Measurements from ENCODE around the gene SP4. TPM values are rescaled to one million over a fixed set of nuclear protein-coding genes. Genes with fewer than 3 reads are reported as not detected.
A peak's percentile ranks its signal among the peaks of the same experiment; 100 is the strongest.

Gene SP4
- total RNA-seq, 1 donor from 2014 or later = 49.0 TPM

DNA sequence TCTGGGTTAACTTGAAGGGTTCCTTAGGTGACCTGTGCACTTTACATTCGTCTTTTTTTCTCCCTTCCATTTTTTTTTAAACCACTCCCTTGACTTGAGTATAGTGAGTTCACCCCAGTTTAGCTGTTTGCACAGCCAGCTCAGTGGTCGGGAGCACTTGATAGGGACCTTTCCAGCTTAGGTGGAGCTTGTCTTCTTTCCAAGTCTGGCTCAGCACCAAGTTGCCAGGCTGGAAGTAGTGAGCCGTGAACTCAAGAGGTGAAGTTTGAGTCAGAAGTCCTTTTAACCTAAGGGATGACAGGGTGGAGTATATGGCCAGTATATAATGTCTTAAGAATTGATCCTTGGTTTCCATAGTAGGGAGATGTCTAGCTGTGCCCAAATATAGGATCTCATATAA, 122.2 kb downstream of the SP4 start:
- Histone ChIP-seq H3K4me3 (no peak overlapping the region), H4K20me1 (ENCODE audit: low read depth) (no peaks in the 10 kb centered on the region), H3K79me2 (ENCODE audit: low read depth) (no peaks in the 10 kb centered on the region), H3K9ac (no peak overlapping the region), H3K4me2 (no peak overlapping the region), H3K4me1 (no peaks in the 10 kb centered on the region), H3F3A (ENCODE audit: low read depth) (no peaks in the 10 kb centered on the region), H2AFZ (replicated peaks) (no peak overlapping the region), H3K36me3 (no peaks in the 10 kb centered on the region), H3K27me3 (peaks cover 15% of the 10 kb centered on the region), H3K9me3 (ENCODE audit: low read depth) (no peaks in the 10 kb centered on the region), H3K27ac (no peak overlapping the region)
- Mint-ChIP-seq H3K9me3 (peaks cover 2% of the 10 kb centered on the region), H3K27me3 (ENCODE audit: insufficient read depth, low read depth) (peaks cover 8% of the 10 kb centered on the region), H3K4me3 (no peak overlapping the region), H3K27ac (no peak overlapping the region), H3K36me3 (no peaks in the 10 kb centered on the region), H3K4me1 (peaks cover 3% of the 10 kb centered on the region)
- DNase-seq (ENCODE audit: low spot score) = no peak
- TF ChIP-seq, protein P1, sequence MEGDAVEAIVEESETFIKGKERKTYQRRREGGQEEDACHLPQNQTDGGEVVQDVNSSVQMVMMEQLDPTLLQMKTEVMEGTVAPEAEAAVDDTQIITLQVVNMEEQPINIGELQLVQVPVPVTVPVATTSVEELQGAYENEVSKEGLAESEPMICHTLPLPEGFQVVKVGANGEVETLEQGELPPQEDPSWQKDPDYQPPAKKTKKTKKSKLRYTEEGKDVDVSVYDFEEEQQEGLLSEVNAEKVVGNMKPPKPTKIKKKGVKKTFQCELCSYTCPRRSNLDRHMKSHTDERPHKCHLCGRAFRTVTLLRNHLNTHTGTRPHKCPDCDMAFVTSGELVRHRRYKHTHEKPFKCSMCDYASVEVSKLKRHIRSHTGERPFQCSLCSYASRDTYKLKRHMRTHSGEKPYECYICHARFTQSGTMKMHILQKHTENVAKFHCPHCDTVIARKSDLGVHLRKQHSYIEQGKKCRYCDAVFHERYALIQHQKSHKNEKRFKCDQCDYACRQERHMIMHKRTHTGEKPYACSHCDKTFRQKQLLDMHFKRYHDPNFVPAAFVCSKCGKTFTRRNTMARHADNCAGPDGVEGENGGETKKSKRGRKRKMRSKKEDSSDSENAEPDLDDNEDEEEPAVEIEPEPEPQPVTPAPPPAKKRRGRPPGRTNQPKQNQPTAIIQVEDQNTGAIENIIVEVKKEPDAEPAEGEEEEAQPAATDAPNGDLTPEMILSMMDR (IDR thresholded peaks at IDR 0.05) = no peak
- TF ChIP-seq EZH2phosphoT487 (IDR thresholded peaks at IDR 0.05) (no peak), EZH2 (IDR thresholded peaks at IDR 0.05) (no peak)

DNA sequence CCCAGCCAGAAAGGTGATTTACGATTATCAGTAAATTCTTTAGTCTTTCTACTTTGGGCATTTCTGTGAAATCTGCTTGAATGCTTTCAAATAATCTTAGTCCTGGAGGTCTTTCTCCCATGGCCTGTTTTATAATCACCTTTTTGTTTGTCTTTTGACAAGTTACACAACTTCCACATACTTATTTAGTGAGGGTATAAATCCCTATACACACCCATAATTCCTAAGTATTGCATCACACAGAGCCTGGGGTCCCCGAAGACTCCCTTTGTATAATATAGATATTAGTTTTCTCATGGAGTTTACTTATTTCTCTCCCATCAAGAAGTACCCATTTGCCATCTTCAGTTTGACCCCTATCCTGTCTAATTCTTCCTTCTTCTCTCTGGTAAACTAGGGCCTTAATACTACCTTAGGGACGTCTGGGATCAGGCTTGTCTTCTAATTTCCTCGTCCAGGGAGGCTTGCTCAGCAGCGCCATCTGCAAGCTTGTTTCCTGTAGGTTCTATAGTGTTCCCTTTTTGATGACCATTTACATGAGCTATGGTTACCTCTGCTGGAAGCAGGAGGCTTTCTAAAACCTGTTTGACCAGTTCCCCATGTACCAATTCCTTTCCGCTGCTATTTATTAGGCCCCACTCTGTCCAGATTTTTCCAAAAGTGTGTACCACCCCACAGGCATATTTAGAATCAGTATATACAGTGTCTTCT, 123.1 kb downstream of the SP4 start:
- Histone ChIP-seq H3K36me3 (no peaks in the 10 kb centered on the region), H3K9me3 (ENCODE audit: low read depth) (no peaks in the 10 kb centered on the region), H4K20me1 (ENCODE audit: low read depth) (no peaks in the 10 kb centered on the region), H3K9ac (no peak overlapping the region), H3K27me3 (peaks cover 6% of the 10 kb centered on the region), H3F3A (ENCODE audit: low read depth) (no peaks in the 10 kb centered on the region), H3K4me3 (no peak overlapping the region), H3K4me2 (no peak overlapping the region), H3K79me2 (ENCODE audit: low read depth) (no peaks in the 10 kb centered on the region), H3K27ac (no peak overlapping the region), H3K4me1 (no peaks in the 10 kb centered on the region), H2AFZ (replicated peaks) (no peak overlapping the region)
- Mint-ChIP-seq H3K9me3 (peaks cover 4% of the 10 kb centered on the region), H3K27me3 (ENCODE audit: insufficient read depth, low read depth) (peaks cover 12% of the 10 kb centered on the region), H3K4me1 (peaks cover 3% of the 10 kb centered on the region), H3K4me3 (no peak overlapping the region), H3K36me3 (no peaks in the 10 kb centered on the region), H3K27ac (no peak overlapping the region)
- DNase-seq (ENCODE audit: low spot score) = peak; percentile 12
- TF ChIP-seq, protein P1 (IDR thresholded peaks at IDR 0.05) = peak; percentile 31
- no peak for TF ChIP-seq EZH2 (IDR thresholded peaks at IDR 0.05)
- no peak for TF ChIP-seq EZH2phosphoT487 (IDR thresholded peaks at IDR 0.05)

DNA sequence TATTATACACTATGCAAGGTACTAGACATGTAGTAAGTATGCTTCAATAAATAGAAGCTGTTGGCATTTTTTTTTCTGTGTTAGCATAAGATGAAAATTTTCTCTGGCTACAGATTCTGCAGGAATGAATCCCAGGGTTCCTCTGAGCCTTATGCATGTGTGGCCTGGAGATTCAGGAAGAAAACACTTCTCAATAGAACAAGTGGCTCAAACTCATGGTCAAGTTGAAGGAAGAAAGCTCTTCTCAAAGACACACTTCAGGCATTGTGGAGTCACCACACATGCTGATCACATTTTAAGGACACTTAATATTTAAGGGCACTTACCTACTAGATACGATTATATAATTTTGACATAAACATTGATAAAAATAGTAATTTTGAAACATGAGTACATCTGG, 134.5 kb downstream of the SP4 start:
- Histone ChIP-seq H3K4me3 (no peak overlapping the region), H3K9me3 (ENCODE audit: low read depth) (no peaks in the 10 kb centered on the region), H3K27ac (no peak overlapping the region), H3K27me3 (no peaks in the 10 kb centered on the region), H3K36me3 (no peaks in the 10 kb centered on the region), H4K20me1 (ENCODE audit: low read depth) (no peaks in the 10 kb centered on the region), H3F3A (ENCODE audit: low read depth) (no peaks in the 10 kb centered on the region), H3K79me2 (ENCODE audit: low read depth) (no peaks in the 10 kb centered on the region), H2AFZ (replicated peaks) (no peak overlapping the region), H3K4me1 (no peaks in the 10 kb centered on the region), H3K4me2 (no peak overlapping the region), H3K9ac (no peak overlapping the region)
- Mint-ChIP-seq H3K36me3 (no peaks in the 10 kb centered on the region), H3K4me1 (no peaks in the 10 kb centered on the region), H3K9me3 (no peaks in the 10 kb centered on the region), H3K27me3 (ENCODE audit: insufficient read depth, low read depth) (no peaks in the 10 kb centered on the region), H3K27ac (no peak overlapping the region), H3K4me3 (no peak overlapping the region)
- TF ChIP-seq EZH2phosphoT487 (IDR thresholded peaks at IDR 0.05) = no peak
- DNase-seq (ENCODE audit: low spot score) = no peak

MicroRNAs within 50 kb of the gene (microRNA counts, 767-probe panel; counts per million panel counts)
- microRNA hsa-miR-1183 = 460 counts per million, percentile 90 among the panel's probes with 10 or more counts

Small RNA genes within 50 kb of the gene (microRNA-seq; reads per million reads assigned to microRNA genes)
- not detected for gene MIR1183

Small RNA genes within 50 kb of the gene (small RNA-seq; reads per million reads assigned to genes)
- not detected for gene MIR1183
- gene RNU1-15P = not detected

Other genes with a start within 250 kb of the SP4 start
- gene DNAH11, start 115.0 kb downstream of the SP4 start, total RNA-seq (ENCODE audit: low replicate concordance) = 0.13 and 0.99 TPM in 2 replicates

Data from neural progenitor cell (in vitro differentiated cells).